HepG2 (cell line): ENCODE results near the gene OPRL1. TPM values are rescaled to one million over a fixed set of nuclear protein-coding genes. Genes with fewer than 3 reads are reported as not detected.
A peak's percentile ranks its signal among the peaks of the same experiment; 100 is the strongest.

Experiments
- FOXJ3 ChIP-seq: sonication (generic); formaldehyde crosslinking; IDR thresholded peaks from 2 replicates; pipeline ENCODE4 v1.4.0; 2020; ENCODE audit warnings: missing genetic modification reagents, mild to moderate bottlenecking, borderline replicate concordance
- FOXP4 ChIP-seq: sonication (generic); formaldehyde crosslinking; IDR thresholded peaks from 2 replicates; pipeline ENCODE4 v1.4.0; 2020; ENCODE audit warnings: missing genetic modification reagents
- HNF4A ChIP-seq: sonication (generic); formaldehyde crosslinking; IDR thresholded peaks from 2 replicates; pipeline ENCODE4 v1.4.0; 2020; ENCODE audit warnings: missing genetic modification reagents
- ISL2 ChIP-seq: sonication (generic); formaldehyde crosslinking; IDR thresholded peaks from 2 replicates; pipeline ENCODE4 v1.5.0; 2020; ENCODE audit warnings: missing genetic modification reagents
- MAFG ChIP-seq: sonication (generic); formaldehyde crosslinking; IDR thresholded peaks from 2 replicates; pipeline ENCODE4 v1.5.1; 2020; ENCODE audit warnings: mild to moderate bottlenecking, missing genetic modification reagents
- MXD3 ChIP-seq: IDR thresholded peaks from 2 replicates; pipeline ENCODE4 v1.6.1; 2016; ENCODE audit warnings: mild to moderate bottlenecking, missing biosample characterization, missing genetic modification reagents
- NCOA5 ChIP-seq: sonication (generic); formaldehyde crosslinking; IDR thresholded peaks from 2 replicates; pipeline ENCODE4 v1.4.0; 2020; ENCODE audit warnings: missing genetic modification reagents
- NFKBIZ ChIP-seq: IDR thresholded peaks from 2 replicates; pipeline ENCODE4 v1.6.1; 2018; ENCODE audit warnings: missing genetic modification reagents, missing compliant biosample characterization
- RAD21 ChIP-seq: fragments of 450-650 bp; formaldehyde crosslinking; IDR thresholded peaks from 2 replicates; pipeline ENCODE4 v1.5.0; 2020; ENCODE audit warnings: mild to moderate bottlenecking
- SMAD1 ChIP-seq: sonication (generic); formaldehyde crosslinking; IDR thresholded peaks from 2 replicates; pipeline ENCODE4 v1.4.0; 2020; ENCODE audit warnings: missing genetic modification reagents, low read depth, mild to moderate bottlenecking, borderline replicate concordance
- SNRNP70 ChIP-seq: fragments of 200-400 bp; formaldehyde crosslinking; IDR thresholded peaks from 2 replicates; pipeline ENCODE4 v1.6.1; 2017; ENCODE audit warnings: mild to moderate bottlenecking, low read depth, low read length, moderate library complexity
- SP2 ChIP-seq: sonication (generic); formaldehyde crosslinking; IDR thresholded peaks from 2 replicates; pipeline ENCODE4 v1.5.1; 2020; ENCODE audit warnings: mild to moderate bottlenecking, missing genetic modification reagents
- SP5 ChIP-seq: IDR thresholded peaks from 2 replicates; pipeline ENCODE4 v1.6.1; 2016; ENCODE audit warnings: low read depth, borderline replicate concordance
- STAT6 ChIP-seq: sonication (generic); formaldehyde crosslinking; IDR thresholded peaks from 2 replicates; pipeline ENCODE4 v1.4.0; 2020; ENCODE audit warnings: missing genetic modification reagents, mild to moderate bottlenecking, borderline replicate concordance
- SYNCRIP ChIP-seq: fragments of 200-400 bp; formaldehyde crosslinking; IDR thresholded peaks from 2 replicates; pipeline ENCODE4 v1.6.1; 2018; ENCODE audit warnings: mild to moderate bottlenecking, low read depth, low read length; ENCODE audit not compliant: insufficient read depth
- TRIM22 ChIP-seq: fragments of 450-650 bp; IDR thresholded peaks from 2 replicates; pipeline ENCODE4 v1.6.1; 2017
- ZBTB7A ChIP-seq: sonication (generic); formaldehyde crosslinking; IDR thresholded peaks from 2 replicates; pipeline ENCODE4 v1.8.0; 2022; ENCODE audit warnings: mild to moderate bottlenecking, missing genetic modification reagents
- ZFAT ChIP-seq: sonication (generic); formaldehyde crosslinking; conservative IDR thresholded peaks from 2 replicates; pipeline ENCODE4 v1.8.1; 2023; ENCODE audit warnings: missing genetic modification reagents, inconsistent platforms
- ZNF121 ChIP-seq: sonication (generic); formaldehyde crosslinking; IDR thresholded peaks from 2 replicates; pipeline ENCODE4 v1.5.0; 2020; ENCODE audit warnings: mild to moderate bottlenecking, missing genetic modification reagents
- ZNF30 ChIP-seq: sonication (generic); formaldehyde crosslinking; IDR thresholded peaks from 2 replicates; pipeline ENCODE4 v1.5.0; 2020; ENCODE audit warnings: mild to moderate bottlenecking, missing genetic modification reagents
- ZNF710 ChIP-seq: sonication (generic); formaldehyde crosslinking; IDR thresholded peaks from 2 replicates; pipeline ENCODE4 v1.5.0; 2020; ENCODE audit warnings: mild to moderate bottlenecking, missing genetic modification reagents, borderline replicate concordance
- ZNF776 ChIP-seq: sonication (generic); formaldehyde crosslinking; IDR thresholded peaks from 2 replicates; pipeline ENCODE4 v1.4.0; 2020; ENCODE audit warnings: mild to moderate bottlenecking, missing genetic modification reagents
- polyA plus RNA-seq, 8 experiments: library from polyadenylated mRNA; depleted of rRNA in 3 of 8; stranded (reverse) in 7 of 8; unstranded in 1 of 8; fragments of >200 nt; fragmentation: Illumina TruSeq in 4 of 8; extraction: Trizol in 4 of 8; gene quantifications; 2 replicates each; pipeline versions ENCODE4 v1.2.1 to v1.2.3, GENCODE V29; 2011 to 2016; ENCODE audit warnings: low read depth in 4 of 8, missing spikeins in 1 of 8, mixed read lengths in 1 of 8; ENCODE audit not compliant: insufficient read depth in 1 of 8
- total RNA-seq, 5 experiments: library from RNA; depleted of rRNA; stranded (reverse); fragments of >200 nt; fragmentation: Illumina TruSeq; extraction: Trizol; gene quantifications; 2 replicates each; pipeline ENCODE4 v1.2.3, GENCODE V29; 2016; ENCODE audit warnings: low read depth in 1 of 5

The OPRL1 gene
- total and polyA plus RNA-seq, 2 of the 13 experiments (the other 11 are each of a cell fraction or from before 2014, with no cell fraction given) = 0.35 to 0.71 TPM

- TF ChIP-seq STAT6 (CRISPR knock-in tag) (no peak), HNF4A (CRISPR knock-in tag) (peak; percentile 83), NFKBIZ (CRISPR knock-in tag) (no peak), ISL2 (no peak; the same call in 1 of the 2 replicates), ZNF30 (CRISPR knock-in tag) (no peak), ZNF121 (CRISPR knock-in tag) (no peak), NCOA5 (0 out of 2 replicates have a peak, but pooled peaks have one; percentile 14), SNRNP70 (no peak), TRIM22 (no peak), SP2 (no peak; the same call in 1 of the 2 replicates), FOXP4 (CRISPR knock-in tag) (peak; percentile 46), SP5 (CRISPR knock-in tag) (peak; percentile 71), MAFG (CRISPR knock-in tag) (no peak), ZNF710 (CRISPR knock-in tag) (peak; percentile 86), RAD21 (CRISPR knock-in tag) (no peak; the same call in 1 of the 2 replicates), ZBTB7A (CRISPR knock-in tag) (peak; percentile 67), ZNF776 (CRISPR knock-in tag) (peak; percentile 81; the same call in 1 of the 2 replicates), SMAD1 (CRISPR knock-in tag) (no peak), MXD3 (CRISPR knock-in tag) (no peak), FOXJ3 (no peak), SYNCRIP (no peak), ZFAT (CRISPR knock-in tag) (no peak)
Observed at GRCh38 chr20:64040231-64041039, 39.4 kb upstream of the OPRL1 start (continued).
